Activated CD8-positive, alpha-beta memory T cell treated with anti-CD3 and anti-CD28 coated beads, Interleukin-2, amount 10 ng/mL, durations not matched to agents 7 days and 5 days (primary cell): ENCODE data around the gene EFHB. TPM values are rescaled to one million over a fixed set of nuclear protein-coding genes. Genes with fewer than 3 reads are reported as not detected.

Experiments
- ATAC-seq: fragments of 150-1000 bp; cut with Tn5 transposase; one replicate; pipeline ENCODE4 v1.10.0; 2021; ENCODE audit warnings: moderate library complexity
- CTCF ChIA-PET: fragments of 350-600 bp; sonication (Branson Sonifier 250); formaldehyde crosslinking; loops from one replicate; lab custom pipeline; 2021; ENCODE audit warnings: antibody characterized with exemption; lab: Charles Lee
- DNase-seq: peaks from one replicate; pipeline ENCODE4 v3.0.0-alpha.2; 2020
- H3K27ac Mint-ChIP-seq: one replicate; pipeline ENCODE4 v1.8.0; 2021; ENCODE audit warnings: mild to moderate bottlenecking, mixed read lengths
- H3K27me3 Mint-ChIP-seq: one replicate; pipeline ENCODE4 v1.8.0; 2021; ENCODE audit warnings: mixed read lengths
- H3K36me3 Mint-ChIP-seq: one replicate; pipeline ENCODE4 v1.8.0; 2021; ENCODE audit warnings: mild to moderate bottlenecking, mixed read lengths
- H3K4me1 Mint-ChIP-seq: one replicate; pipeline ENCODE4 v1.8.0; 2021; ENCODE audit warnings: mixed read lengths
- H3K4me3 Mint-ChIP-seq: one replicate; pipeline ENCODE4 v1.8.0; 2021; ENCODE audit warnings: mild to moderate bottlenecking, moderate library complexity, mixed read lengths
- H3K9me3 Mint-ChIP-seq: one replicate; pipeline ENCODE4 v1.8.0; 2022; ENCODE audit warnings: low read depth, mixed read lengths
- total RNA-seq, 2 experiments: library from RNA; stranded (reverse); gene quantifications; one replicate each; pipeline ENCODE4 v1.2.3, GENCODE V29; 2021

EFHB gene
- total RNA-seq, 2 experiments from 2014 or later: 0.66 TPM; not detected in 1

- Mint-ChIP-seq H3K27ac (peak within 1 kb of the TSS; percentile 98), H3K27me3 (peaks cover 2% of the 10 kb centered on the region), H3K4me3 (peak within 1 kb of the TSS; percentile 89), H3K36me3 (peaks cover 23% of the 10 kb centered on the region), H3K4me1 (peaks cover 42% of the 10 kb centered on the region), H3K9me3 (no peaks in the 10 kb centered on the region)
- CTCF ChIA-PET: interaction anchor here (1.0 to 1.5 kb wide), 3 partner anchors 13 to 59 kb away, joined by 3 read pairs; partner anchors contain the start of gene EFHB
- ATAC-seq: peak; percentile 89
- DNase-seq: peak; percentile 99
These were observed 13.0 kb upstream of the EFHB start, which contains the start of gene RAB5A for GRCh38 chr3:19946832-19947548. Gene RAB5A, plus strand, starts transcription at chr3:19947097. Its CDS starts 3,802 bp downstream, at chr3:19950899.

- Mint-ChIP-seq H3K4me3 (peak overlapping the region; percentile 89), H3K9me3 (no peaks in the 10 kb centered on the region)
- CTCF ChIA-PET: interaction anchor here (1.3 to 1.5 kb wide), 2 partner anchors 9 to 13 kb away, joined by 3 read pairs; partner anchors contain the start of gene EFHB
These were observed 12.2 kb upstream of the EFHB start for GRCh38 chr3:19945969-19946831.

DNA sequence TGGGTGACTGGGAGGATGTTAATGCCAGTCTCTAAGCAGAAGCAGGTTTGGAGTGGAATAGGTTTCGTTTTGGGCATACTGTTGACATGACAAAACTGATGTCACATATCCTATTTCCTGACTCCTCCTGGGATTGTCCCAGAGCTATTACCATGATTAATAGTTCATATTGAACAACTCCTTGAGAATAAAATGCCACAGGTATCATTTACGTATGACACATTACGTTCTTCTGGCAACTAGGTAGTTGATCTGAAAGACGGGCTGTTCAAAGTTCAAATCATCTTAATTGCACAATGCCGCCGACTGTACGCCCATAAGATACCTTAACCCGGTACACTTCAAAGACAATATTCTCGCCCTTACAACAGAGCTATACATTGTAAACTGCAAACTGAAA is 11.5 kb upstream of the EFHB start:
- peak overlapping the region; percentile 59 for H3K27ac Mint-ChIP-seq
- H3K4me3 Mint-ChIP-seq: peak overlapping the region; percentile 89
- ATAC-seq (no peak), DNase-seq (no peak)
- H3K4me1 Mint-ChIP-seq: peaks cover 33% of the 10 kb centered on the region
- H3K9me3 Mint-ChIP-seq: no peaks in the 10 kb centered on the region
- peaks cover 2% of the 10 kb centered on the region for H3K27me3 Mint-ChIP-seq
- peaks cover 12% of the 10 kb centered on the region for H3K36me3 Mint-ChIP-seq
- CTCF ChIA-PET: interaction anchor here (1.3 to 1.5 kb wide), 2 partner anchors 8 to 12 kb away, joined by 3 read pairs; partner anchors contain the start of gene EFHB

More at GRCh38 chr3:19945969-19946831, 12.2 kb upstream of the EFHB start:
- peaks cover 37% of the 10 kb centered on the region for H3K4me1 Mint-ChIP-seq
- ATAC-seq (no peak), DNase-seq (no peak)
- peaks cover 2% of the 10 kb centered on the region for H3K27me3 Mint-ChIP-seq
- peak overlapping the region; percentile 98 for H3K27ac Mint-ChIP-seq
- H3K36me3 Mint-ChIP-seq: peaks cover 17% of the 10 kb centered on the region

DNA sequence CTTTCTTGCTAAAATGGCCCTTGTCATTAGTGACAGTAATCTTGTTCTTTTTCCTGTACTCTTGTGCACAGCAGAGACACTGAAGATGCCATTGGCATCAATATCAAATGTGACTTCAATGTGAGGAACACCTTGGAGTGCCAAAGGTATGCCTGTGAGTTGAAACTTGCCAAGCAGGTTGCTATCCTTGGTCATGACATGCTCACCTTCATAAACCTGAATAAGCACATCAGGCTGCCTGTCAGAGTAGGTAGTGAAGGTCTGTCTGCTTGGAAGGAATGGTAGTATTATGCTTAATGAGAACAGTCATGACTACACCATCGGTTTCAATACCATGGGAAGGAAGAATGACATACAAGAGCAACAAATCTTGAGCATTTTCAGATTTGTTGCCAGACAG is 6.6 kb upstream of the EFHB start:
- H3K4me3 Mint-ChIP-seq: no peak overlapping the region

GRCh38 chr3:19938295-19938627 is 4.2 kb upstream of the EFHB start:
- no peak for DNase-seq
- peaks cover 14% of the 10 kb centered on the region for H3K27me3 Mint-ChIP-seq
- peaks cover 8% of the 10 kb centered on the region for H3K36me3 Mint-ChIP-seq
- no peak for ATAC-seq
- H3K4me3 Mint-ChIP-seq: no peak overlapping the region
- CTCF ChIA-PET: no interaction called here
- peaks cover 17% of the 10 kb centered on the region for H3K4me1 Mint-ChIP-seq
- no peak overlapping the region for H3K27ac Mint-ChIP-seq
- H3K9me3 Mint-ChIP-seq: no peaks in the 10 kb centered on the region

More for the DNA sequence above, 6.6 kb upstream of the EFHB start:
- no peak for DNase-seq
- CTCF ChIA-PET: no interaction called here
- no peak overlapping the region for H3K27ac Mint-ChIP-seq
- H3K27me3 Mint-ChIP-seq: no peaks in the 10 kb centered on the region
- peaks cover 5% of the 10 kb centered on the region for H3K36me3 Mint-ChIP-seq
- H3K9me3 Mint-ChIP-seq: no peaks in the 10 kb centered on the region
- H3K4me1 Mint-ChIP-seq: peaks cover 15% of the 10 kb centered on the region
- no peak for ATAC-seq

GRCh38 chr3:19937459-19938294 is 3.7 kb upstream of the EFHB start:
- ATAC-seq: peak; percentile 67
- Mint-ChIP-seq H3K9me3 (no peaks in the 10 kb centered on the region), H3K4me1 (peaks cover 22% of the 10 kb centered on the region), H3K27me3 (peaks cover 19% of the 10 kb centered on the region), H3K4me3 (no peak overlapping the region), H3K36me3 (peaks cover 8% of the 10 kb centered on the region), H3K27ac (no peak overlapping the region)
- no peak for DNase-seq
- CTCF ChIA-PET: interaction anchor here (1.0 to 1.3 kb wide), 2 partner anchors 8 to 52 kb away, joined by 3 read pairs; no protein-coding TSS in a partner anchor

GRCh38 chr3:19932422-19932821 is 1.6 kb downstream of the EFHB start:
- DNase-seq: no peak
- Mint-ChIP-seq H3K27ac (no peak overlapping the region), H3K27me3 (peaks cover 22% of the 10 kb centered on the region), H3K4me1 (peaks cover 35% of the 10 kb centered on the region), H3K4me3 (no peak overlapping the region), H3K9me3 (no peaks in the 10 kb centered on the region), H3K36me3 (peaks cover 5% of the 10 kb centered on the region)
- ATAC-seq: no peak
- CTCF ChIA-PET: no interaction called here

GRCh38 chr3:19931767-19932188 is 2.2 kb downstream of the EFHB start:
- H3K27ac Mint-ChIP-seq: no peak overlapping the region
- CTCF ChIA-PET: no interaction called here
- H3K4me1 Mint-ChIP-seq: peaks cover 31% of the 10 kb centered on the region
- H3K9me3 Mint-ChIP-seq: no peaks in the 10 kb centered on the region
- ATAC-seq (peak; percentile 45), DNase-seq (no peak)
- H3K36me3 Mint-ChIP-seq: peaks cover 5% of the 10 kb centered on the region
- H3K4me3 Mint-ChIP-seq: no peak overlapping the region
- peaks cover 25% of the 10 kb centered on the region for H3K27me3 Mint-ChIP-seq

- peak overlapping the region; percentile 11 for H3K27ac Mint-ChIP-seq
- no peak overlapping the region for H3K4me3 Mint-ChIP-seq
- no peaks in the 10 kb centered on the region for H3K9me3 Mint-ChIP-seq
- CTCF ChIA-PET: interaction anchor here (1.0 kb wide), 1 partner anchor 18 kb away, joined by 3 read pairs; no protein-coding TSS in a partner anchor
- peak; percentile 65 for DNase-seq
- H3K36me3 Mint-ChIP-seq: peaks cover 5% of the 10 kb centered on the region
- peaks cover 31% of the 10 kb centered on the region for H3K4me1 Mint-ChIP-seq
- peaks cover 25% of the 10 kb centered on the region for H3K27me3 Mint-ChIP-seq
- peak; percentile 66 for ATAC-seq
These were observed 2.8 kb downstream of the EFHB start for GRCh38 chr3:19931180-19931692.

GRCh38 chr3:19920401-19921080 is 13.5 kb downstream of the EFHB start:
- H3K36me3 Mint-ChIP-seq: no peaks in the 10 kb centered on the region
- no peak for DNase-seq
- H3K27ac Mint-ChIP-seq: no peak overlapping the region
- H3K4me1 Mint-ChIP-seq: no peaks in the 10 kb centered on the region
- no peak for ATAC-seq
- CTCF ChIA-PET: no interaction called here
- H3K9me3 Mint-ChIP-seq: no peaks in the 10 kb centered on the region
- H3K4me3 Mint-ChIP-seq: no peak overlapping the region
- peaks cover 9% of the 10 kb centered on the region for H3K27me3 Mint-ChIP-seq

- Mint-ChIP-seq H3K27ac (no peak overlapping the region), H3K36me3 (peaks cover under 1% of the 10 kb centered on the region), H3K4me1 (no peaks in the 10 kb centered on the region), H3K9me3 (peaks cover 2% of the 10 kb centered on the region), H3K4me3 (no peak overlapping the region), H3K27me3 (peaks cover 7% of the 10 kb centered on the region)
- CTCF ChIA-PET: no interaction called here
- DNase-seq: no peak
- ATAC-seq: no peak
These were observed 16.9 kb downstream of the EFHB start for GRCh38 chr3:19917167-19917566.

DNA sequence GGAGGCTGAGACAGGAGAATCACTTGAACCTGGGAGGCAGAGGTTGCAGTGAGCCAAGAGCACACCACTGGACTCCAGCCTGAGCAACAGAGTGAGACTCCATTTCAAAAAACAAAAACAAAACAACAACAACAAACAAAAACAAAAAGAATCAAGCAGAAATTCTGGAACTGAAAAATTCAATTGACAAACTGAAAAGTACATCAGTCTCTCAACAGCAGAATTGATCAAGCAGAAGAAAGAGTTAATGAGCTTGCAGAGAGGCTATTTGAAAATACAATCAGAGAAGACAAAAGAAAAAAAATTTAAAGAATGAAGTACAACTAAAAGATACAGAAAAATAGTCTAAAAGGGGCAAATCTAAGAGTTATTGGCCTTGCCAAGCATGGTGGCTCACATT is 22.6 kb downstream of the EFHB start:
- no peaks in the 10 kb centered on the region for H3K4me1 Mint-ChIP-seq
- CTCF ChIA-PET: no interaction called here
- DNase-seq (no peak), ATAC-seq (no peak)
- no peak overlapping the region for H3K4me3 Mint-ChIP-seq
- H3K27ac Mint-ChIP-seq: no peak overlapping the region
- peaks cover 4% of the 10 kb centered on the region for H3K36me3 Mint-ChIP-seq
- H3K27me3 Mint-ChIP-seq: no peaks in the 10 kb centered on the region
- peaks cover 9% of the 10 kb centered on the region for H3K9me3 Mint-ChIP-seq
